SK-N-SH treated with all-trans-retinoic acid at 6 μM for 48 hours (cell line): ENCODE results near the gene ALX4.

Source experiments
- ATAC-seq: fragments of 200-7000 bp; cut with Tn5 transposase; 3 replicates; pipeline ENCODE4 v1.9.1; 2020; ENCODE audit warnings: mild to moderate bottlenecking, moderate library complexity
- ARNTL ChIP-seq: fragments of 450-650 bp; formaldehyde crosslinking; IDR thresholded peaks from 2 replicates; pipeline ENCODE4 v1.5.0; 2020; ENCODE audit warnings: low read depth, mild to moderate bottlenecking, moderate library complexity, borderline replicate concordance
- BACH2 ChIP-seq: fragments of 250-450 bp; sonication (Bioruptor Pico); IDR thresholded peaks from 2 replicates; pipeline ENCODE4 v1.9.0; 2021; ENCODE audit warnings: mild to moderate bottlenecking, borderline replicate concordance
- CREB5 ChIP-seq: fragments of 250-450 bp; sonication (Bioruptor Pico); IDR thresholded peaks from 2 replicates; pipeline ENCODE4 v1.5.1; 2020; ENCODE audit warnings: low read depth, mild to moderate bottlenecking, moderate library complexity
- CSDC2 ChIP-seq: fragments of 250-450 bp; sonication (Bioruptor Pico); IDR thresholded peaks from 2 replicates; pipeline ENCODE4 v1.5.0; 2020; ENCODE audit warnings: mild to moderate bottlenecking, moderate library complexity
- CSRNP3 ChIP-seq: fragments of 250-450 bp; sonication (Bioruptor Pico); IDR thresholded peaks from 2 replicates; pipeline ENCODE4 v1.5.1; 2021; ENCODE audit warnings: mild to moderate bottlenecking, moderate library complexity
- GLIS3 ChIP-seq: fragments of 250-450 bp; sonication (Bioruptor Pico); IDR thresholded peaks from 2 replicates; pipeline ENCODE4 v1.5.0; 2020; ENCODE audit warnings: mild to moderate bottlenecking, moderate library complexity
- ISL1 ChIP-seq: fragments of 250-450 bp; sonication (Bioruptor Pico); IDR thresholded peaks from 2 replicates; pipeline ENCODE4 v2.1.2; 2022; ENCODE audit warnings: mild to moderate bottlenecking, moderate library complexity
- OSR1 ChIP-seq: fragments of 250-450 bp; sonication (Bioruptor Pico); IDR thresholded peaks from 2 replicates; pipeline ENCODE4 v1.8.0; 2022; ENCODE audit warnings: moderate library complexity, mild to moderate bottlenecking, inconsistent platforms
- PPARA ChIP-seq: fragments of 250-450 bp; sonication (Bioruptor Pico); IDR thresholded peaks from 2 replicates; pipeline ENCODE4 v1.5.0; 2020; ENCODE audit warnings: mild to moderate bottlenecking, borderline replicate concordance
- TOX ChIP-seq: fragments of 250-450 bp; sonication (Bioruptor Pico); IDR thresholded peaks from 2 replicates; pipeline ENCODE4 v1.8.0; 2021; ENCODE audit warnings: mild to moderate bottlenecking, moderate library complexity, borderline replicate concordance
- TSHZ2 ChIP-seq: fragments of 250-450 bp; sonication (Bioruptor Pico); IDR thresholded peaks from 2 replicates; pipeline ENCODE4 v1.5.0; 2020; ENCODE audit warnings: mild to moderate bottlenecking, moderate library complexity
- ZC3H10 ChIP-seq: fragments of 250-450 bp; sonication (Bioruptor Pico); IDR thresholded peaks from 2 replicates; pipeline ENCODE4 v1.5.1; 2021; ENCODE audit warnings: mild to moderate bottlenecking, moderate library complexity
- ZFP3 ChIP-seq: fragments of 250-450 bp; sonication (Bioruptor Pico); IDR thresholded peaks from 2 replicates; pipeline ENCODE4 v1.5.0; 2020; ENCODE audit warnings: mild to moderate bottlenecking, moderate library complexity
- ZFP30 ChIP-seq: fragments of 450-650 bp; formaldehyde crosslinking; IDR thresholded peaks from 2 replicates; pipeline ENCODE4 v1.5.0; 2022; ENCODE audit warnings: mild to moderate bottlenecking, moderate library complexity
- ZNF565 ChIP-seq: fragments of 450-650 bp; formaldehyde crosslinking; conservative IDR thresholded peaks from 2 replicates; pipeline ENCODE4 v1.5.0; 2020; ENCODE audit warnings: low read depth, mild to moderate bottlenecking, moderate library complexity
- ZNF70 ChIP-seq: fragments of 450-650 bp; formaldehyde crosslinking; IDR thresholded peaks from 2 replicates; pipeline ENCODE4 v1.5.0; 2020; ENCODE audit warnings: mild to moderate bottlenecking, moderate library complexity
- ZNF8 ChIP-seq: fragments of 450-650 bp; formaldehyde crosslinking; IDR thresholded peaks from 2 replicates; pipeline ENCODE4 v1.5.0; 2020; ENCODE audit warnings: mild to moderate bottlenecking, moderate library complexity
- TF ChIP-seq, protein P1 (sequence below): fragments of 250-450 bp; sonication (Bioruptor Pico); IDR thresholded peaks from 2 replicates; pipeline ENCODE4 v1.8.0; 2020; ENCODE audit warnings: mild to moderate bottlenecking, moderate library complexity, borderline replicate concordance
- TF ChIP-seq, protein P2 (sequence below): fragments of 250-450 bp; sonication (Bioruptor Pico); IDR thresholded peaks from 2 replicates; pipeline ENCODE4 v1.8.0; 2021; ENCODE audit warnings: low read depth, mild to moderate bottlenecking, moderate library complexity, borderline replicate concordance

The ALX4 gene

DNA sequence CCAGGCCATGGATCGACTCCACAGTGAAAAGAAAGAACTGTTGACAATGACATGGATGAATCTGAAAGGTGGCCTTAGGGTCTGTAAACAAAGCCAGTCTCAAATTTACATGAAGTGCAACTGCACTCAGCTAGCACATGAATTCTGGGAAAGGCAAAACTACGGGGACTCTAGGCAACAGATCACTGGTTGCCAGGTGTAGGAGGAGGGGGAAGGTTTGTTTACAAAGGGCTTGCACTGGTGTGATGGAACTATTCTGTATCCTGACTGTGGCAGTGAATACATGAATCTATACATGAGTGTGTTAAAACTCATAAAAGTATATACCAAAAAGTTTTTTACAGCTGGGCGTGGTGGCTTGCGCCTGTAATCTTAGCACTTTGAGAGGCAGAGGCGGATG lies 27.3 kb downstream of the ALX4 start:
- TF ChIP-seq ZFP3 (CRISPR knock-in tag) (no peak), ZNF70 (no peak), ZFP30 (CRISPR knock-in tag) (no peak), TSHZ2 (CRISPR knock-in tag) (no peak), ISL1 (CRISPR knock-in tag) (no peak), OSR1 (CRISPR knock-in tag) (no peak), CSRNP3 (no peak), CSDC2 (CRISPR knock-in tag) (no peak), TOX (CRISPR knock-in tag) (no peak), ARNTL (CRISPR knock-in tag) (no peak), PPARA (CRISPR knock-in tag) (no peak), ZNF8 (no peak), BACH2 (CRISPR knock-in tag) (no peak), ZC3H10 (CRISPR knock-in tag) (no peak), GLIS3 (CRISPR knock-in tag) (no peak)
- TF ChIP-seq, protein P1, sequence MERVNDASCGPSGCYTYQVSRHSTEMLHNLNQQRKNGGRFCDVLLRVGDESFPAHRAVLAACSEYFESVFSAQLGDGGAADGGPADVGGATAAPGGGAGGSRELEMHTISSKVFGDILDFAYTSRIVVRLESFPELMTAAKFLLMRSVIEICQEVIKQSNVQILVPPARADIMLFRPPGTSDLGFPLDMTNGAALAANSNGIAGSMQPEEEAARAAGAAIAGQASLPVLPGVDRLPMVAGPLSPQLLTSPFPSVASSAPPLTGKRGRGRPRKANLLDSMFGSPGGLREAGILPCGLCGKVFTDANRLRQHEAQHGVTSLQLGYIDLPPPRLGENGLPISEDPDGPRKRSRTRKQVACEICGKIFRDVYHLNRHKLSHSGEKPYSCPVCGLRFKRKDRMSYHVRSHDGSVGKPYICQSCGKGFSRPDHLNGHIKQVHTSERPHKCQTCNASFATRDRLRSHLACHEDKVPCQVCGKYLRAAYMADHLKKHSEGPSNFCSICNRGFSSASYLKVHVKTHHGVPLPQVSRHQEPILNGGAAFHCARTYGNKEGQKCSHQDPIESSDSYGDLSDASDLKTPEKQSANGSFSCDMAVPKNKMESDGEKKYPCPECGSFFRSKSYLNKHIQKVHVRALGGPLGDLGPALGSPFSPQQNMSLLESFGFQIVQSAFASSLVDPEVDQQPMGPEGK = no peak
- no peak for ATAC-seq

DNA sequence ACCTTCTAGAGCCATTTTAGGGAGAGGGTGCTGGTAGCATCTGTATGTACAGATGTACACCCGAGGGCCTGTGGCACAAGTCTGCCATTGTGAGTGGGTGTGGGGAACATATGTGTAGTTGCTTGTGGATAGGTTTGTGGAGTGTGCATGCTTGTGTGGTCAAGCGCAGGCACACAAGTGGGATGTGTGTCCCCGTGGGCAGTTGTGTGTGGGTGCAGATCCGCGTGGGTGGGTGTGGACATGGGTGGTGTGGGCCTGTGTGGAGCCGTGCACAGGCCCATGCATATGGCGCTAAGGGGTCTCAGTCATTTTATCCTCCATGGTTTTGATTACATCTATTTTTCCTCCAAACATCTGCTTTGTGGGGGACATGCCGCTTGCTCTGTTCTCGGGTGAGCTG lies 28.8 kb downstream of the ALX4 start:
- ATAC-seq = no peak
- TF ChIP-seq, protein P2, sequence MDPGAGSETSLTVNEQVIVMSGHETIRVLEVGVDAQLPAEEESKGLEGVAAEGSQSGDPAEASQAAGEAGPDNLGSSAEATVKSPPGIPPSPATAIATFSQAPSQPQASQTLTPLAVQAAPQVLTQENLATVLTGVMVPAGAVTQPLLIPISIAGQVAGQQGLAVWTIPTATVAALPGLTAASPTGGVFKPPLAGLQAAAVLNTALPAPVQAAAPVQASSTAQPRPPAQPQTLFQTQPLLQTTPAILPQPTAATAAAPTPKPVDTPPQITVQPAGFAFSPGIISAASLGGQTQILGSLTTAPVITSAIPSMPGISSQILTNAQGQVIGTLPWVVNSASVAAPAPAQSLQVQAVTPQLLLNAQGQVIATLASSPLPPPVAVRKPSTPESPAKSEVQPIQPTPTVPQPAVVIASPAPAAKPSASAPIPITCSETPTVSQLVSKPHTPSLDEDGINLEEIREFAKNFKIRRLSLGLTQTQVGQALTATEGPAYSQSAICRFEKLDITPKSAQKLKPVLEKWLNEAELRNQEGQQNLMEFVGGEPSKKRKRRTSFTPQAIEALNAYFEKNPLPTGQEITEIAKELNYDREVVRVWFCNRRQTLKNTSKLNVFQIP (CRISPR knock-in tag) = no peak
- TF ChIP-seq ARNTL (CRISPR knock-in tag) (no peak), ZFP30 (CRISPR knock-in tag) (no peak)

GRCh38 chr11:44280257-44280656 lies 29.7 kb downstream of the ALX4 start:
- ATAC-seq = no peak
- TF ChIP-seq ZNF565 (CRISPR knock-in tag) (no peak), ZNF8 (no peak), CSRNP3 (no peak), ZC3H10 (CRISPR knock-in tag) (no peak), GLIS3 (CRISPR knock-in tag) (no peak)

- TF ChIP-seq, protein P1 = no peak
- no peak for TF ChIP-seq TOX (CRISPR knock-in tag)
- TF ChIP-seq CREB5 (CRISPR knock-in tag) = no peak
- TF ChIP-seq ZNF70 = no peak
- no peak for TF ChIP-seq ZNF565 (CRISPR knock-in tag)
- TF ChIP-seq, protein P2 (CRISPR knock-in tag) = no peak
- TF ChIP-seq ARNTL (CRISPR knock-in tag) = no peak
- ATAC-seq = no peak
Measured at GRCh38 chr11:44279483-44279882, 30.5 kb downstream of the ALX4 start.
